ENCODE results near the gene RPTOR. TPM values are rescaled to one million over a fixed set of nuclear protein-coding genes. Genes with fewer than 3 reads are reported as not detected.

The RPTOR gene
- total RNA-seq, 1 donor from 2014 or later, result 32.0 TPM

GRCh38 chr17:80833952-80834892 lies 289.6 kb downstream of the RPTOR start:
- DNase-seq (ENCODE audit: low read depth) (peak; percentile 62), FAIRE-seq (no peak)
- Mint-ChIP-seq H3K4me3 (ENCODE audit: unreplicated experiment) (no peak overlapping the region), H3K4me1 (ENCODE audit: low read depth, unreplicated experiment) (peaks cover 19% of the 10 kb centered on the region), H3K36me3 (ENCODE audit: low read depth, unreplicated experiment) (peaks cover 12% of the 10 kb centered on the region), H3K27me3 (ENCODE audit: low read depth, unreplicated experiment) (peaks cover 2% of the 10 kb centered on the region), H3K9me3 (ENCODE audit: unreplicated experiment) (no peaks in the 10 kb centered on the region), H3K27ac (ENCODE audit: unreplicated experiment) (peak overlapping the region; percentile 69)
- H3K27ac ChIP-seq (ENCODE audit: low read depth, low read length), result peak overlapping the region; percentile 94
- no peaks in the 10 kb centered on the region for H4K20me1 ChIP-seq (ENCODE audit: insufficient read depth, low read length)
- H3K36me3 ChIP-seq (ENCODE audit: insufficient read depth, low read length), result no peaks in the 10 kb centered on the region
- H3K4me1 ChIP-seq (ENCODE audit: insufficient read depth, low read length), result peaks cover 26% of the 10 kb centered on the region
- no peaks in the 10 kb centered on the region for H3K79me2 ChIP-seq (ENCODE audit: insufficient read depth, low read length)
- no peak overlapping the region for H2AFZ ChIP-seq (ENCODE audit: low read depth, low read length)
- H3K4me2 ChIP-seq (ENCODE audit: low read length), result peak overlapping the region; percentile 85
- no peak overlapping the region for H3K4me3 ChIP-seq (ENCODE audit: insufficient read depth, low read depth, low read length)
- TF ChIP-seq EZH2 (IDR thresholded peaks at IDR 0.05; ENCODE audit: insufficient read depth, low read length), result no peak
- TF ChIP-seq, protein P1, sequence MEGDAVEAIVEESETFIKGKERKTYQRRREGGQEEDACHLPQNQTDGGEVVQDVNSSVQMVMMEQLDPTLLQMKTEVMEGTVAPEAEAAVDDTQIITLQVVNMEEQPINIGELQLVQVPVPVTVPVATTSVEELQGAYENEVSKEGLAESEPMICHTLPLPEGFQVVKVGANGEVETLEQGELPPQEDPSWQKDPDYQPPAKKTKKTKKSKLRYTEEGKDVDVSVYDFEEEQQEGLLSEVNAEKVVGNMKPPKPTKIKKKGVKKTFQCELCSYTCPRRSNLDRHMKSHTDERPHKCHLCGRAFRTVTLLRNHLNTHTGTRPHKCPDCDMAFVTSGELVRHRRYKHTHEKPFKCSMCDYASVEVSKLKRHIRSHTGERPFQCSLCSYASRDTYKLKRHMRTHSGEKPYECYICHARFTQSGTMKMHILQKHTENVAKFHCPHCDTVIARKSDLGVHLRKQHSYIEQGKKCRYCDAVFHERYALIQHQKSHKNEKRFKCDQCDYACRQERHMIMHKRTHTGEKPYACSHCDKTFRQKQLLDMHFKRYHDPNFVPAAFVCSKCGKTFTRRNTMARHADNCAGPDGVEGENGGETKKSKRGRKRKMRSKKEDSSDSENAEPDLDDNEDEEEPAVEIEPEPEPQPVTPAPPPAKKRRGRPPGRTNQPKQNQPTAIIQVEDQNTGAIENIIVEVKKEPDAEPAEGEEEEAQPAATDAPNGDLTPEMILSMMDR (IDR thresholded peaks at IDR 0.05; ENCODE audit: insufficient read depth, low read depth, low read length), result no peak
- H3K9ac ChIP-seq (ENCODE audit: low read length), result peak overlapping the region; percentile 32
- no peaks in the 10 kb centered on the region for H3K9me3 ChIP-seq (ENCODE audit: insufficient read depth, low read depth, low read length)
- no peaks in the 10 kb centered on the region for H3K27me3 ChIP-seq (ENCODE audit: insufficient read depth, low read length)

GRCh38 chr17:80834893-80835275 lies 290.2 kb downstream of the RPTOR start:
- Mint-ChIP-seq H3K27me3 (ENCODE audit: low read depth, unreplicated experiment) (peaks cover 2% of the 10 kb centered on the region), H3K9me3 (ENCODE audit: unreplicated experiment) (no peaks in the 10 kb centered on the region), H3K27ac (ENCODE audit: unreplicated experiment) (no peak overlapping the region), H3K36me3 (ENCODE audit: low read depth, unreplicated experiment) (peaks cover 11% of the 10 kb centered on the region), H3K4me1 (ENCODE audit: low read depth, unreplicated experiment) (peaks cover 19% of the 10 kb centered on the region), H3K4me3 (ENCODE audit: unreplicated experiment) (no peak overlapping the region)
- FAIRE-seq, result no peak
- no peak overlapping the region for H2AFZ ChIP-seq (ENCODE audit: low read depth, low read length)
- H3K27me3 ChIP-seq (ENCODE audit: insufficient read depth, low read length), result no peaks in the 10 kb centered on the region
- TF ChIP-seq, protein P1 (IDR thresholded peaks at IDR 0.05; ENCODE audit: insufficient read depth, low read depth, low read length), result no peak
- no peak for TF ChIP-seq EZH2 (IDR thresholded peaks at IDR 0.05; ENCODE audit: insufficient read depth, low read length)
- DNase-seq (ENCODE audit: low read depth), result no peak
- H3K4me1 ChIP-seq (ENCODE audit: insufficient read depth, low read length), result peaks cover 26% of the 10 kb centered on the region
- H3K36me3 ChIP-seq (ENCODE audit: insufficient read depth, low read length), result no peaks in the 10 kb centered on the region
- no peak overlapping the region for H3K9ac ChIP-seq (ENCODE audit: low read length)
- H3K4me3 ChIP-seq (ENCODE audit: insufficient read depth, low read depth, low read length), result no peak overlapping the region
- H3K27ac ChIP-seq (ENCODE audit: low read depth, low read length), result no peak overlapping the region
- no peaks in the 10 kb centered on the region for H4K20me1 ChIP-seq (ENCODE audit: insufficient read depth, low read length)
- no peaks in the 10 kb centered on the region for H3K9me3 ChIP-seq (ENCODE audit: insufficient read depth, low read depth, low read length)
- H3K79me2 ChIP-seq (ENCODE audit: insufficient read depth, low read length), result no peaks in the 10 kb centered on the region
- no peak overlapping the region for H3K4me2 ChIP-seq (ENCODE audit: low read length)
